ENCODE data around the gene CST7.
A peak's percentile ranks its signal among the peaks of the same experiment; 100 is the strongest.
"Not testable (repeated sequence)": the region's sequence is repeated elsewhere in the genome, so short reads cannot be mapped to it uniquely, and the experiment has no call there.

The CST7 gene, protein sequence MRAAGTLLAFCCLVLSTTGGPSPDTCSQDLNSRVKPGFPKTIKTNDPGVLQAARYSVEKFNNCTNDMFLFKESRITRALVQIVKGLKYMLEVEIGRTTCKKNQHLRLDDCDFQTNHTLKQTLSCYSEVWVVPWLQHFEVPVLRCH

DNA sequence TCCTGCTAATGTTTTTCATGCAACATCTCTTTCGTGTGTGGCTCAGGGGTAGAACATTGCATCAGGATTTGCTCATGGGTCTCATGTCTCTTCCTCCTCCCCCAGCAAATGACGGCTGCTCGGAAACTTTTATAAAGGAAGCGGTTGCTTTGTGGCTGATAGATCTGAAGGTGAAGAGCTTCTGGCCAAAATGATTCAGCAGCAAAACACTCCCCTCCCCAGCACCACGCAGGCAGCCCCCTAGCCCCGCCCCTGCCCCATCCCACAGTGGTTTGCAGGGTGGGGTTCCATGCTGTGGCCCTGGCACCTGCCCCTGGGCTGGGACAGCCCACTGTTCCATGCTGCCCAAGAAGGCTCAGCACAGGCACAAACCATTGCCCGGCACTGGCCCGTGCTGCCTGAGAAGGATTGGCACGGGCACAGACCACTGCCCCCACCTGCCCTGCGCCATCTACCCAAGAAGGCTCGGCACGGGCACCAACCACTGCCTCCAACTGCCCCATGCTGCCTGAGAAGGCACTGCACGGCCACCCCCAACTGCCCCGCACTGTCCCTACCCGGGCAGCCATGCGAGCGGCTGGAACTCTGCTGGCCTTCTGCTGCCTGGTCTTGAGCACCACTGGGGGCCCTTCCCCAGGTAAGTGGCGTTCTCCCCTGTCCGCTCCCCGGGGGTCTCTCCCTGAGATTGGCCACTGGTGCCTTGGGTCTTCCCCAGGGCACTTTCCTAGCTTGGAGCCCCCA is at the start of gene CST7:
Gene CST7, plus strand, starts transcription at position 331 of the 741 bp plus-strand sequence. Its CDS starts 237 bp downstream, at position 568.
- DNase-seq: peak; percentile 81

DNA sequence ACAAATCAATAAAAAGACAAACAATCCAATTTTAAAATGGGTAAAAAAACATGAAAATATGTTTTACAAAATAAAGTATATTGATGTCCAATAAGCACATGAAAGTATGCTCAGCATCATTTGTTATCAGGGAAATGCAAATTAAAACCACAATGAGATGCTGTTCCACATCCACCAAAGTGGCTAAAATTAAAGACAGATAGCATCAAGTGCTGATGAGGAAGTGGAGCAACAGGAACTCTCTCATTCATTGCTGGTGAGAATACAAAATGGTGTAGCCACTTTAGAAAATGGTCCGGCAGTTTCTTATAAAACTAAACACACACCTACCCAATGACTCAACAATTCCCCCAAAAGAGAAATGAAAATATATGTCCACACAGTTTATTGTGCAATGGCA is 42.3 kb upstream of the CST7 start:
- DNase-seq: no peak

DNA sequence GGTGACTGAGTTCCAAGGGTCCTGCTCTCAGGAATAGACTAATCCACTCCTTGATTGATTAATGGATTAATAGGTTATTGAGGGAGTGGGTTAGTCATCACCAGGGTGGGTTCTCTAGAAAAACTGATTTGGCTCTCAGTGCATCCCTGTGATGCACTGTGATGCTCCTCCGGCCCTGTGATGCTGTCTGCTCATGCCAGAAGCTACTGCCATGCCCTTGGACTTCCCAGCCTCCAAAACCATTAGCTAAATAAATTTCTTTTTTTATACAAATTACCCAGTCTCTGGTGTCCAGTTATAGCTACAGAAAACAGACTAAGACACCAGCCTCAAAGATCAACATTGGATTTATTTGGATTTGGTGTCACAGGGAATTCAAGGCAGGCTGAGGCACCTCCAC is 40.4 kb upstream of the CST7 start:
- DNase-seq: no peak

DNA sequence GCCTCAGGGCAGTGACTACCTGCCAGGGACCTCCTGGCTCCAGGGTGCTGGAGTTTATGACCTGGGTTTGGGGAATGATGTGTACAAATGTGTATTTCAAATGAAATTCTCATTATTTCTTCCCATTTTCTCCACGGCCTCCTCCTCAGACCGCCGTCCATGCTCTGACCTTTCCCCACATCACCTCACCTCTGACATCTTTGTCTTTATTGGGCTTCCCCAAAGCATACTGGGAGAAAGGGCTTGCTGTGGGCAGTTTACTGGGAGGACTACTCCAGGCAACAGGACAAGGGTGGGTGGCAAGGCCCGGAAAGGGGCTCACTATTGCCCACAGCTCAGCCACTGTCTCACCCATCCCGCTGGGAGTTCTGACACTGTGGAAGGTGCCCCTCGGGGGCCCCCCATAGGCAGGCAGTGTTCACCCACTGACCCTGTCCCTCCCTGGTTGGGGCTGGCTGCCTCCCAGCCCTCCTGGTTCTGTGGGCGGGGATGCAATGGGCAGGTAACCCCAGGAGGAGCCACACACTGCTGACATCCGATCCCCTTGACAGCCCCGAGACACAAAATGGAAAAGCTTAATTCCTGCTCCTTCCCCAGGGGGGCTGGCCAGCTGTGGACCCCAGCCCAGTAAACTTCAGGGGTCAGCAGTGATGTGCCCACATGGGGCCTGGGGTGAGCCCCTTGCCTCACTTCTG is 39.8 kb upstream of the CST7 start:
- no peak for DNase-seq

DNA sequence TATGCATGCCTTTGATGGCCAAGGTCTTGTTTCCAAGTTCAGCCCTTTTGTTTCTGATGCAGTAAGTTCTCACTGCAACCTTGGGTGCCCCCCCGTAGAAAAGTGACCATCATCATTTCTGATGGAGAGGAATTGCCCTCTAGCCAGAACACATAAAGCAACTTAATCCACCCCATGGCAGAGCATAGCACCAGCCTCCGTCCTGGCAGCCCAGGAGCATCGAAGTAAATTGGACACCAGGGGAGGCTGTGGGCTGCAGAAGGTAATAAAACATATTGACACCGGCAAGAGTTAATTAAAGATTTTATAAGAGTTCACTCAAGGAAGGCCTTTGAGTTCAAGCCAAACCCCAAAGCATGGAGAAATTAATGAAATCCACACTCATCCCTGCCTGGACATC is 39.2 kb upstream of the CST7 start:
- DNase-seq: no peak

DNA sequence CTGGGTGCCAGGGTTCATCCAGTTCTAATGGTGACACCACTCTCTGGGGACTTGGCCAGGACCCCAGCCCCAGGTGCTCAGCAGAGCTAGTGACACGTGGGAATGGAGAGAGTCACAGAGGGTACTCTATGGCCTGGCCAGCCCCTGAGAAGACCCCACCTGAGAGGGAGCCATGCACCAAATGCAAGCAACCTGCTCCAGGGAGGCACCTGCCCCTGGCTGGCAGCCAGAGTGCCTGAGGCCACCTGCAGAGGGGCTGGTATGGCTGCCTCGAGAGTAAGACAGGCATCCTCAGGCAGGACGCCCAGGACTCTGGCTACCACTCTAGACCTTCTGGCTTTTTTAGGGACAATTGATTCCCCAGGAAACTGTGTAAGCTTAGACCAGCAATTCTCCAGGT is 38.6 kb upstream of the CST7 start:
- DNase-seq: no peak

DNA sequence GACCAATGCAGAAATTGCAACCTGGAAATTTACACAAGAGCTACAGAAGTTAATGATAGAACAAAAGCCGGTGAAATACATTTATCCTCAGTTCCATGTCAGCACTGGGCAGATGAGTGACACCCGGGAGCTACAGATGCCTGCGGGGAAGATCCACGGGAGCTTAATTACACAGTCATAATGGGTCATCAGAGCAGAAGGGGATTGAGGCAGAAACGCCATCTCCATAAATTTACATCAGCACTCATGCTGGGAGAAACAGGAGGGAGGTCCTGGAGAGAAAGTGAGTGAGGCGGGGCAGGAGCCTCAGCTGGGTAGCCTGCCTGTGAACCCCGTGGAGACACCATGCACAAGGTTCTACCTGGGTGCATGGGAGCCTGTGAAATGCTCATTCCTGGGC is 37.6 kb upstream of the CST7 start:
- no peak for DNase-seq

DNA sequence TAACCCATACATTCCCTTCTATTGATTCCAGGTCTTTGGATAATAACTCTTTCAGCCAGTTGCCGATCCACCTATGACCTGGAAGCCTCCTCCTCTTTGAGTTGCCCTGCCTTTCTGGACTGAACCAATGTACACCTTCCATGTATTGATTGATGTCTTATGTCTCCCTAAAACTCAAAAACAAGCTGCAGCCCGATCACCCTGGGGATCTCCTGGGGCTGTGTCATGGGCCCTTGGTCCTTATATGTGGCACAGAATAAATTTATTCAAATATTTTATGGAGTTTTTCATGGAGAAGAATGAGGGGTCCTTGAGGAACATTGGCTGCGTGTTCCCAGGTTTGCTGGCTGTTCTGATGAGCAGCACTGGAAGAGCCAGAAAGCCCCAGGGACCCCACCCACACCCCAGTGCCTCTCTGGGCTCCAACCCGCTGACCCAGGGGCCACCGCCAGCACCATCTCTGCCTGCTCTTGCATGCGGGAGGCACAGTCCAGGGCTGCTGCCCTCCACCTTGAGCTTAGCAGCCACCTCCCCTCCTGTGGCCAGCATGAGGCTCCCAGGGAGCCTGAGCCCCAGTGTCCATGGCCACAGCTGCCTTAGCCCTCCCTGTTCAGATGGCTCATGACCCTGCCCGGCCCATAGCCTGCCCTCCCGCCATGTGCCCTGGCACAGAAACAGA is 36.5 kb upstream of the CST7 start:
- no peak for DNase-seq

DNA sequence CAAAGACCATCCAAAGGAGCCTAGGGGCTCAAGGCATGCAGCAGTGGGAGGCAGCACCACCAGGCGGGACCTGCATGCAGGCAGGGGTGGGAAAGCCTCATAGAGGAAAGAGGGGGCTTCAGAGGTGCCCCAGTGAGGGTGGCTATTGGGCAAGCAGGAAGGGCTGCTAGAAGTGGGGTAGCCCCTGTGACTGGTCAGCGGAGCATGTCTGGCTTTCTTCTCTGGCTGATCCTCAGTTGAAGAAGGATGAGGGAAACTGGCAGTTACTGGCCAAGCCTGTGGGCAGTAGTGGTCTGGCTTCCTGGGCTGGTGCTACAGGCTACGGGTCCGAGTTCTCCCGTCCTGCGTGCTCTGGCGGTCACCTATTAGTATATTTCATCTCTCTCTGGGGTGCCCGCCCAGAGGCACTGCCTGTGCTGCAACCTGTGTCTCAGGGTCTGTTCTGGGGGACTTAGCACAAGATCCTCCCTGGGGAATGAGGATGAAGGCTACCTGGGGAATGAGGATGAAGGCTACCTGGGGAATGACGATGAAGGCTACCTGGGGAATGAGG is 35.9 kb upstream of the CST7 start:
- DNase-seq: no peak

DNA sequence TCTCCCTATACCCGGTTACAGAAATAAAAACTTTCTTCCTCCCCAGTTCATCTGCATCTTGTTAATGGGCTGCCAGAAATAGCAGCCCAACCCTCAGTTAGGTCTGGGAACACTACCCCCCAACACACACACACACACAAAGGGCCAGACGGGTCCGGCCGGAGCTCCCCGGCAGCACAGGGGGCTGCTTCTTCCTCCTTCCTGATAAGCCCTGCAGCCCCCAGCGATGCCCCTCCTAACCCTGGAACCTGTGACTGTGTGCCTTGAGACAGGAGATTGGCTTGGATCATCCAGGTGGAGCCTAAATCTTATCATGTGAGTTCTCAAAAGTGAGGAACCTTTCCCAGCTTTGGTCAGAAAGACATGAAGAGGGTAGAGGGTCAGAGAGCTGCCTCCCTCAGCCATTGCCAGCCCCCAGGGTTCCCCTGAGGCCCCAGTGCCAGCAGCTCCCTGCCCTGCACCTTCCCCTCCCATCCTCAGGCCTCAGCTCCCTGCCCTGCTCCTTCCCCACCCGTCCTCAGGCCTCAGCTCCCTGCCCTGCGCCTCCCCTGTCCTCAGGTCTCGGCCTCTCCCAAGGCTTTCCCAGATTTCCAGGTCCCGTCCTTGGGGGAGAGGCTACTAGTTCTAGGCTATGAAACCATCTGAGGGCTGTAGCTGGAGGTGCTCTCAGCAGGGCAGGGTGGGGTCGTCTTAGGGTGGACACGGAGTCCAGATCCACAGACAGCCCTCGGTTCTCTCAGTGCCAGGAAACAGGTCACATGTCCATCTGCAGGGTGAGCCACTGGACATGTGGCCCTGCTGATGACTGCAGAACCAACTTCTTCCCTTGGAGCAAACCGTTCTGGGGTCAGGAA is 34.5 kb upstream of the CST7 start:
- DNase-seq: no peak

DNA sequence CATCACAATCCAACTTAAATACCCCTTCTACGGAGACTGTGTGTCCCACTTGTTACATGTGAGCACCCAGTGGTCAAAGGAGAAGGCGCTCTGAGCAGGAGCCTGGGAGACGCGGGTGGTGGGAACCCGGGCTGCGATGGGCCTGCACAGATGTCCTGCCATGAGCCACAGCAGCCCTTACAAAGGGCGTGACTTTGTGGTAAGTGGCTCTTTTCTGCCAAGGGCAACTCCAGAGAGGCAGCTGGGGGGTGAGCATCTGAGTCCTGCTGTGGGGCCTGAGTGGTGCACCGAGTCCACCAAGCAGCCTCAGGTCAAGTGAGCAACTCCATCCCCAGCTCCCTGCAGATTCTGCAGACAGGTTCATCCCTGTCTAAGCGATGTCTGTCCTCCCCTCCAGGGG is 33.6 kb upstream of the CST7 start:
- DNase-seq: no peak

DNA sequence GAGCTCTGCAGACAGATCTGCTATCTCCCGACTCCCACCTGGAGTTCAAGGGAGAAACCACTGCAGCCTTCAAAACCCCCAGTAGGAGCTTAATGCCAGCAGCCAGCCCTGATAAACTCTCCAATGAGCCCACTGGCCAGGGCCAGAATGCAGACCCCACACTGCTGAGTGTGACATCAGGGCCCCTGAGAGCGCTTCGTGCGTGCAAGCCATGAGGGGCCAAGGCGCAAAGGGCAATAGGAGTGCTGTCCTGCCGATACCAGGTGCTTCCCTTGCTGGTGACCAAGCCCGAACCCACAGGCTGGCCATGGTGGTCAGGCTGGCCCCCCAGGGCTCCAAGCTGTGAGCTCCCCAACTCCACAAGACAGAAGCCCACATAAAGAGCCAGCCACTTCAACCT is 33.2 kb upstream of the CST7 start:
- DNase-seq: no peak

DNA sequence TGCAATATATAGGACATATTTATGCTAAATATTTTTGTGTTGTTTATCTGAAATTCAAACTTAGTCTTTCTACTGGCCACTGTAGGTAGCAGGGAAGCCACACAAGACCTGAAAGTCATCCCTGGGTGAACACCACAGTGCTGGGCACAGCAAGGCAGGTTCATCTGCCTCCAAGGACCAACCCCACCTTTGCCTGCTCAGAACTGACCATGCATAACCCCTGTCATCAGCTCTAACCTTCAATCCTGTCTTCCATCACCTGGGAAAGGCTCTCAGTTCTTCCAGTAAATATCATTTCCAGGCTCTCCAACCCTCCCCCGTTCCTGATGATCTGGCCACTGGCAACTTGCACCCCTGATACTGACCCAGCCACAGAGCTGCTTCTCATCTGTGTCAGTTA is 32.7 kb upstream of the CST7 start:
- DNase-seq: no peak

DNA sequence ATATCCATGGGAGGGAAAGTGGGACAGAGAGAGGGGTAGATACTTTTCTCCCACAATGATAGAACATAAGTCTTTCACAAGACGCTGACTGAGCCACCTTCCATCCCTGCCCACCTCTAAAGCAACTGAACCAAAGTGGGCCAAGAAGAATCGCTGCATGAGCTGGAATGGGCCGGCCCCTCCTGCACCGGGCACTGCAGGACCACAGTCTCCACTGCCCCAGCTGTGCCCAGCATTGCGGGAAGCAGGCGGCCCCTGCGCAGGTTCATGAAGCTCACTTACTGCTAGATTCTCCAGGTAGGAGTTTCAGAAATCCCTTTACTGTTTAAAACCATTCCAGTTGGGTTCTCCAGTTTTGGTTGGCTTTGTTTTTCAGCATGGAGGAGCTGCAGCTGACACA is 32.0 kb upstream of the CST7 start:
- DNase-seq: no peak

DNA sequence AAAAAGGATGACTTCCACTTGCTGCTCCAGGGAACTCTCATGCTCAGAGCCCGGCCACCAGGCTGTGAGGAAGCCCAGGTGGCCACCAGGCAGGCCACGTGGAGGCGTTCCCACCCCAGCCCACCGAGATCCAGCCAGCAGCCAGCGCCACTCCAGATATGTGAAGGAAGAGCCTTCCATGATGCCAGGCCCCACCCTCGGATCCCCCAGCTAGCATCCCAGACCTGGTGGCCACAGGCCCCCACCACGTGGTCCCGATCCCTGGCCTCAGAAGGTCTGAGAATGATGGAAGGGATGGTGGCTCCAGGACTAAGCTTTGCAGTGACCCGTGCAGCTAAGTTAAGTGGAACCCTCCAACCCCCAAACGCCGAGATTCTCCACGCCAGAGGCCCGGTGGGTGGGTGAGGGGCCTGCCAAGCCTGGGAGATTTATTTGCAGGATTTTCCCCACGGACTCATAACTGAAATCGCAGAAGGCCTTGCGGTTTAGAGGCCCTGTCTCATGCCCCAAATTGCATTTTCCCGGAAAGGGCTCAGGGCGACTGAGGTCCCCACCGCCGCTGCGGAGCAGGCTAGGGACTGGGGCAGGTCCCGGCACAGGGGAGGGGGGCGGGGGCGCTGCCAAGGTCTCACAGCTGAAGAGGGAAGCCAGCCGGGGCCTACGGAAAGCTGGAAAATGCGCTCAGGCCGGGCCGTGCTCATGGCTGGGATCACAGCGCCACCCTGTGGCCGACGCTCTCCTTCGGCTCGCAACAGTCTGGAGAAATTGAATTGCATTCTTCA is 31.1 kb upstream of the CST7 start:
- DNase-seq: peak; percentile 42

DNA sequence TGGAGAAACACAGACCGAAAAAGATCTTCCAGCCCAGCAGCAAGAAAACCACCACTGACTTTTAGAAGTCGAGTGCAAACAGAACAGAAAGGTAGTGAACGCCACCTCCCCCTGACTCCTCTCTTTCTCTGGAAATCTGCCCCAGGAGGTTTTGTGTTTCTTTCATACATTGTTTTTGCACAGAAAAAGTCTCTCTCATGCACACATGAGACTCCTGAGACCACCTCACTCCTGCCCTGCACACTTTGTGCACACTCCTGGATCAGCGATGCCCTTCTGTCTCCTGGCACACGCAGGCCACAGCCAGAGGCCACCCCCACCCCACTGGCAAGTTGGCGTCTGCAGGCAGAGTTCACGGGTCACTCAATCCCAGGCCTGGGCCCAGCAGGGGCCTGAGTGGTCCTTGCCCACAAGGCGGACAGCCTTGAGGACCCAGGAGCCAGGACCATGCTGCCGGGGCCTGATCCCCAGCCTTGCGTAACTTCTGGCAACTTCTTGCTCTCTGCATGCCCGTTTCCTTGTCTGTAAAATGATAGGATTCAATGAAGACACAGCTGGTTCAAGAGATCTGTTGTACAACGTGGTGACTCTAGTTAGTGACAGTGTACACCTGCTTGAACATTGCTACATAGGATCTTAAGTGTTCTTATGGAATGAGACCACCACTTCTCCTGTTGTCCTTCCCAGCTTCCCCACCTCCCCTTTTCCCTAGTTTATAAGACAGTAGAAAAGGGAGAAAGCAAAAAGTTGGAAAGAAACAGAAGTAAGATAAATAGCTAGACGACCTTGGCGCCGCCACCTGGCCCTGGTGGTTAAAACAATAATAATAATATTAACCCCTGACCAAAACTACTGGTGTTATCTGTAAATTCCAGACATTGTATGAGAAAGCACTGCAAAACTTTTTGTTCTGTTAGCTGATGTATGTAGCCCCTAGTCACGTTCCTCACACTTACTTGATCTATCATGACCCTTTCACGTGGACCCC is 30.2 kb upstream of the CST7 start:
- DNase-seq: no peak

DNA sequence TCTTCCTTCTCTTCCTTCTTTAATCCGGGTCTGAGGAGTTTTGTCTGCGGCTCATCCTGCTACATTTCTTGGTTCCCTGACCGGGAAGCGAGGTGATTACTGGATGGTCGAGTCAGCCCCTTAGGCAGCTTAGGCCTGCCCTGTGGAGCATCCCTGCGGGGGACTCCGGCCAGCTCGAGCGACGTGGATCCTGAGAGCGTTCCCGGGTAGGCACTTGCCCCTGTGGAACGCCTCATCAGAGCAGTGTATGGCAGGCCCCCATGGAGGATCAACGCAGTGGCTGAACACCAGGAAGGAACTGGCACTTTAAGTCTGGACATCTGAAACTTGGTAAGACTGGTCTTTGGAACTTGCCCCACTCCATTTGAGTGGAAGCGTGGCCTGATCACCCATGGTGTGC is 29.4 kb upstream of the CST7 start:
- not testable (repeated sequence) for DNase-seq

DNA sequence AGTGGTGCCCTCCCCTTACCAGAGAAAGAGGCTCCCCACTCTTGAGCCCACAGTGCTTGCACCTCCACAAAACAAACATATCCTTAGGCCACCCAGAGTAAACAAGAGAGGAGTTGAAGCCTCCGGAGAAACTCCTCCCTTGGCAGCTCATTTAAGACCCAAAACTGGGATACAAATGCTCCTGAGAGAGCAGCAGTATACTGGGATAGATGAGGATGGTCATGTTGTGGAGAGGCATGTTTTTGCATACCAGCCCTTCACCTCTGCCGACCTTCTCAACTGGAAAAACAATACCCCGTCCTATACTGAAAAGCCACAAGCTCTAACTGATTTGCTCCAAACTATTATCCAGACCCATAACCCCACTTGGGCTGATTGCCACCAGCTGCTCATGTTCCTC is 28.4 kb upstream of the CST7 start:
- DNase-seq: not testable (repeated sequence)

DNA sequence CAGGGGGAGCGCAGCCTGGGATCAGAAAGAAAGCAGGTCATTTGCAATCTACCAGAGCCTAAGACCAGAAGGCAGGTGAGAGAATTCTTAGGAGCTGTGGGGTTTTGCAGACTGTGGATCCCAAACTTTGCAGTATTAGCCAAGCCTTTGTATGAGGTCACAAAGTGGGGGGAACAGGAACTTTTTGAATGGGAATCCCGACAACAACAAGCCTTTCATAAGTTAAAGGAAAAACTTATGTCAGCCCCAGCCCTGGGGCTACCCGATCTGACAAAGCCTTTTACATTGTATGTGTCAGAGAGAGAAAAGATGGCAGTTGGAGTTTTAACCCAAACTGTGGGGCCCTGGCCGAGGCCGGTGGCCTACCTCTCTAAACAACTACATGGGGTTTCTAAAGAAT is 19.8 kb upstream of the CST7 start:
- not testable (repeated sequence) for DNase-seq
